Measurements from ENCODE around the gene EPB41L4B. TPM values are rescaled to one million over a fixed set of nuclear protein-coding genes. Genes with fewer than 3 reads are reported as not detected.

EPB41L4B gene
- total RNA-seq, 4 donors from 2014 or later: 0.42 to 2.3 (median 1.5) TPM

GRCh38 chr9:109325089-109325488 lies 4.2 kb upstream of the EPB41L4B start:
- DNase-seq (ENCODE audit: extremely low spot score): no peak
- TF ChIP-seq POLR2A (IDR thresholded peaks at IDR 0.05; ENCODE audit: low read depth) (no peak), POLR2AphosphoS5 (IDR thresholded peaks at IDR 0.05) (no peak), EP300 (IDR thresholded peaks at IDR 0.05) (no peak)
- TF ChIP-seq, protein P1, sequence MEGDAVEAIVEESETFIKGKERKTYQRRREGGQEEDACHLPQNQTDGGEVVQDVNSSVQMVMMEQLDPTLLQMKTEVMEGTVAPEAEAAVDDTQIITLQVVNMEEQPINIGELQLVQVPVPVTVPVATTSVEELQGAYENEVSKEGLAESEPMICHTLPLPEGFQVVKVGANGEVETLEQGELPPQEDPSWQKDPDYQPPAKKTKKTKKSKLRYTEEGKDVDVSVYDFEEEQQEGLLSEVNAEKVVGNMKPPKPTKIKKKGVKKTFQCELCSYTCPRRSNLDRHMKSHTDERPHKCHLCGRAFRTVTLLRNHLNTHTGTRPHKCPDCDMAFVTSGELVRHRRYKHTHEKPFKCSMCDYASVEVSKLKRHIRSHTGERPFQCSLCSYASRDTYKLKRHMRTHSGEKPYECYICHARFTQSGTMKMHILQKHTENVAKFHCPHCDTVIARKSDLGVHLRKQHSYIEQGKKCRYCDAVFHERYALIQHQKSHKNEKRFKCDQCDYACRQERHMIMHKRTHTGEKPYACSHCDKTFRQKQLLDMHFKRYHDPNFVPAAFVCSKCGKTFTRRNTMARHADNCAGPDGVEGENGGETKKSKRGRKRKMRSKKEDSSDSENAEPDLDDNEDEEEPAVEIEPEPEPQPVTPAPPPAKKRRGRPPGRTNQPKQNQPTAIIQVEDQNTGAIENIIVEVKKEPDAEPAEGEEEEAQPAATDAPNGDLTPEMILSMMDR (IDR thresholded peaks at IDR 0.05): no peak
- Histone ChIP-seq H3K27ac (replicated peaks in 1 of 4) (no peak overlapping the region), H3K27me3 (peaks cover 0 to 10% (median 0%) of the 10 kb centered on the region in 4 donors), H3K9me3 (no peaks in the 10 kb centered on the region), H3K4me1 (peaks cover 4 to 16% (median 11%) of the 10 kb centered on the region in 4 donors), H3K36me3 (no peaks in the 10 kb centered on the region), H3K4me3 (no peak overlapping the region)
- intact Hi-C loops (cut with DNase I): no loop called here

DNA sequence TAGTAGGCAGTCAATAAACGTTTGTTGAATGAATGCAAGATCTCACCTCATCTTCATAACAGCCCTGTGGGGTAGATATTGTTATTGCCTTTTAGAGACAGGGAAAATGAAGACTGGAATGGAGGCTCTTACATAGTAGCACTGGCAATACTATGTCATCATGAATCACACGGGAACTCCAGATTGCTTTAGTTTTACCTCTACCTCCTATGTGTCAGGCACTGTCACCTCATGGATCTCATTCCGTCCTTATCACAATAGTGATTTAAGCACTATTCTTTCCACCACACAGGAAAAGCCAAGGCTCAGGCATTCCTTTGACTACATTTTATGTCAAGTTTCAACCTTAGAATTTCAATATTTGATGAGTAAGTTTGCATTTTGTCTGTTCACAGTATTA lies 2.9 kb upstream of the EPB41L4B start:
- 81% methylated on average over 3 of the region's 3 CpGs for WGBS
- intact Hi-C loops (cut with DNase I): no loop called here
- no peak overlapping the region for H3K4me3 ChIP-seq
- DNase-seq (ENCODE audit: extremely low spot score): no peak
- TF ChIP-seq, protein P1 (IDR thresholded peaks at IDR 0.05): no peak
- TF ChIP-seq POLR2AphosphoS5 (IDR thresholded peaks at IDR 0.05) (no peak), EP300 (IDR thresholded peaks at IDR 0.05) (no peak), POLR2A (IDR thresholded peaks at IDR 0.05; ENCODE audit: low read depth) (no peak)
- H3K9me3 ChIP-seq: no peaks in the 10 kb centered on the region
- peaks cover 12 to 18% (median 15%) of the 10 kb centered on the region in 4 donors for H3K4me1 ChIP-seq
- H3K36me3 ChIP-seq: no peaks in the 10 kb centered on the region
- peaks cover 0 to 23% (median 7%) of the 10 kb centered on the region in 4 donors for H3K27me3 ChIP-seq
- no peak overlapping the region for H3K27ac ChIP-seq (replicated peaks in 1 of 4)

- intact Hi-C loops (cut with DNase I): loop anchor here (1.0 kb wide), 1 partner anchor 76 kb away; no protein-coding TSS in a partner anchor
- TF ChIP-seq POLR2AphosphoS5 (IDR thresholded peaks at IDR 0.05) (no peak), POLR2A (IDR thresholded peaks at IDR 0.05; ENCODE audit: low read depth) (no peak), EP300 (IDR thresholded peaks at IDR 0.05) (no peak)
- TF ChIP-seq, protein P1 (IDR thresholded peaks at IDR 0.05): no peak
- no peaks in the 10 kb centered on the region for H3K36me3 ChIP-seq
- no peak overlapping the region for H3K4me3 ChIP-seq
- H3K27ac ChIP-seq (replicated peaks in 1 of 4): no peak overlapping the region
- no peak for DNase-seq (ENCODE audit: extremely low spot score)
- peaks cover 12 to 18% (median 15%) of the 10 kb centered on the region in 4 donors for H3K4me1 ChIP-seq
- H3K9me3 ChIP-seq: no peaks in the 10 kb centered on the region
- peaks cover 0 to 33% (median 7%) of the 10 kb centered on the region in 4 donors for H3K27me3 ChIP-seq
- WGBS: 52% methylated on average over 5 of the region's 5 CpGs
Observed at GRCh38 chr9:109321727-109322126, 868 bp upstream of the EPB41L4B start.

- DNase-seq (ENCODE audit: extremely low spot score): no peak
- TF ChIP-seq POLR2AphosphoS5 (IDR thresholded peaks at IDR 0.05): no peak
- no peak for TF ChIP-seq POLR2A (IDR thresholded peaks at IDR 0.05; ENCODE audit: low read depth)
- TF ChIP-seq, protein P1 (IDR thresholded peaks at IDR 0.05): no peak
- TF ChIP-seq EP300 (IDR thresholded peaks at IDR 0.05): no peak
- WGBS: no CpG with 5 or more reads among the region's 77 CpGs
- Histone ChIP-seq H3K4me3 (peak overlapping the region; percentile 36 to 71 (median 45)), H3K4me1 (peaks cover 14 to 20% (median 18%) of the 10 kb centered on the region in 4 donors), H3K27ac (replicated peaks in 1 of 4) (no peak overlapping the region), H3K36me3 (no peaks in the 10 kb centered on the region), H3K27me3 (peaks cover 0 to 31% (median 7%) of the 10 kb centered on the region in 4 donors), H3K9me3 (no peaks in the 10 kb centered on the region)
- intact Hi-C loops (cut with DNase I): no loop called here
Observed at GRCh38 chr9:109320331-109320741, 523 bp downstream of the EPB41L4B start.

Data from esophagus muscularis mucosa (tissue), 4 donors.